ENCODE data around the gene ISG20L2. TPM values are rescaled to one million over a fixed set of nuclear protein-coding genes. Genes with fewer than 3 reads are reported as not detected.

Gene ISG20L2
- total RNA-seq, 1 donor from 2014 or later = 32.6 TPM

DNA sequence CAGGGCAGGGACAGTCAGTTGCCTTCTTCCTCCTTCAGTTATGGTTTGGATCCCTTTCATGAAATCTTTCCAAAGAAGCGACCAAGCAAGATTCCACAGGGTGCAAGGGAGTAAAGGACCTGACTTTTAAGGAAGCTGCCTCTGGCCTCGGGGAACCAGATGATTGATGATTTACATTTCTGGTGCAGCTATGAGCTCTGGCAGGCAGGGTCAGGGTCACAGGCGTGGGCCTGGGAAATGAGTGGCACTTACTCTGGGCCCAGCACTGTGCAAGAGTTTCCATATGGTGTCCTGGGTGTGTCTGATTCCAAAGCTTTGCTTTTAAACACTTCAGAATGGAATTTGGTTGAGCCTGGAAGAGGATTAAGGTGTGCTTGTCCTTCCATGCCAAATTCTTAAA is 15.9 kb downstream of the ISG20L2 start:
- no peak overlapping the region for H3K27ac Mint-ChIP-seq (ENCODE audit: unreplicated experiment)

GRCh38 chr1:156711011-156711817 is 17.4 kb downstream of the ISG20L2 start:
- Mint-ChIP-seq H3K27ac (ENCODE audit: unreplicated experiment) (no peak overlapping the region), H3K9me3 (ENCODE audit: unreplicated experiment) (no peaks in the 10 kb centered on the region), H3K4me3 (ENCODE audit: unreplicated experiment) (no peak overlapping the region), H3K27me3 (ENCODE audit: unreplicated experiment) (peaks cover 7% of the 10 kb centered on the region), H3K4me1 (ENCODE audit: low read depth, unreplicated experiment) (peaks cover 12% of the 10 kb centered on the region), H3K36me3 (ENCODE audit: unreplicated experiment) (no peaks in the 10 kb centered on the region)
- no peak for DNase-seq
- TF ChIP-seq, protein P1, sequence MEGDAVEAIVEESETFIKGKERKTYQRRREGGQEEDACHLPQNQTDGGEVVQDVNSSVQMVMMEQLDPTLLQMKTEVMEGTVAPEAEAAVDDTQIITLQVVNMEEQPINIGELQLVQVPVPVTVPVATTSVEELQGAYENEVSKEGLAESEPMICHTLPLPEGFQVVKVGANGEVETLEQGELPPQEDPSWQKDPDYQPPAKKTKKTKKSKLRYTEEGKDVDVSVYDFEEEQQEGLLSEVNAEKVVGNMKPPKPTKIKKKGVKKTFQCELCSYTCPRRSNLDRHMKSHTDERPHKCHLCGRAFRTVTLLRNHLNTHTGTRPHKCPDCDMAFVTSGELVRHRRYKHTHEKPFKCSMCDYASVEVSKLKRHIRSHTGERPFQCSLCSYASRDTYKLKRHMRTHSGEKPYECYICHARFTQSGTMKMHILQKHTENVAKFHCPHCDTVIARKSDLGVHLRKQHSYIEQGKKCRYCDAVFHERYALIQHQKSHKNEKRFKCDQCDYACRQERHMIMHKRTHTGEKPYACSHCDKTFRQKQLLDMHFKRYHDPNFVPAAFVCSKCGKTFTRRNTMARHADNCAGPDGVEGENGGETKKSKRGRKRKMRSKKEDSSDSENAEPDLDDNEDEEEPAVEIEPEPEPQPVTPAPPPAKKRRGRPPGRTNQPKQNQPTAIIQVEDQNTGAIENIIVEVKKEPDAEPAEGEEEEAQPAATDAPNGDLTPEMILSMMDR (IDR thresholded peaks at IDR 0.05; ENCODE audit: partially characterized antibody, unreplicated experiment) = no peak

More for the DNA sequence above, 15.9 kb downstream of the ISG20L2 start:
- Mint-ChIP-seq H3K9me3 (ENCODE audit: unreplicated experiment) (no peaks in the 10 kb centered on the region), H3K4me3 (ENCODE audit: unreplicated experiment) (no peak overlapping the region), H3K4me1 (ENCODE audit: low read depth, unreplicated experiment) (peaks cover 5% of the 10 kb centered on the region), H3K27me3 (ENCODE audit: unreplicated experiment) (peaks cover 2% of the 10 kb centered on the region), H3K36me3 (ENCODE audit: unreplicated experiment) (peaks cover 5% of the 10 kb centered on the region)
- TF ChIP-seq, protein P1 (IDR thresholded peaks at IDR 0.05; ENCODE audit: partially characterized antibody, unreplicated experiment) = no peak
- no peak for DNase-seq

- Mint-ChIP-seq H3K27ac (ENCODE audit: unreplicated experiment) (no peak overlapping the region), H3K27me3 (ENCODE audit: unreplicated experiment) (peaks cover 8% of the 10 kb centered on the region), H3K36me3 (ENCODE audit: unreplicated experiment) (no peaks in the 10 kb centered on the region), H3K4me1 (ENCODE audit: low read depth, unreplicated experiment) (peaks cover 12% of the 10 kb centered on the region), H3K4me3 (ENCODE audit: unreplicated experiment) (no peak overlapping the region), H3K9me3 (ENCODE audit: unreplicated experiment) (no peaks in the 10 kb centered on the region)
- DNase-seq = no peak
- TF ChIP-seq, protein P1 (IDR thresholded peaks at IDR 0.05; ENCODE audit: partially characterized antibody, unreplicated experiment) = no peak
Measured at GRCh38 chr1:156709757-156710489, 18.6 kb downstream of the ISG20L2 start.

DNA sequence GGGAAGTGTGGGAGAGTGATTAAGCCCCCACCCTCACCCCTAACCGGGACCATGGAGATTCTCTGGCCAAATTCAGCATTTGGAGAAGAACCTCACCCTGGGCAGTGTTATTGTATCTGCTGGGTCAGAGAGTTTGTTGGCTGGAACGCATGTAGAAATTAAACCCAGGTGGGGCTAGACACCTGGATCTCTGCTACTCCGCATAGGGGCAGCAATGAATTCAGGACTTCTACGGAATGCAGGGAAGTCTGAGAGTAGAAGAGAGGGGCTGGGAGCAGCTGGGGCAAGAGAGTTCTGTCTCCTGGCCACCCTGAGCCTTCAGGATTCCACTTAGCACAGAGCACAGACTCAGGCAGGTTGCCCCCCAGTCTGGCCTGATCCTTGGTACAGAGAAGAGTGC is 19.5 kb downstream of the ISG20L2 start:
- TF ChIP-seq, protein P1 (IDR thresholded peaks at IDR 0.05; ENCODE audit: partially characterized antibody, unreplicated experiment) = no peak
- H3K27ac Mint-ChIP-seq (ENCODE audit: unreplicated experiment) = no peak overlapping the region
- no peaks in the 10 kb centered on the region for H3K36me3 Mint-ChIP-seq (ENCODE audit: unreplicated experiment)
- H3K4me3 Mint-ChIP-seq (ENCODE audit: unreplicated experiment) = no peak overlapping the region
- no peak for DNase-seq
- peaks cover 13% of the 10 kb centered on the region for H3K27me3 Mint-ChIP-seq (ENCODE audit: unreplicated experiment)
- H3K4me1 Mint-ChIP-seq (ENCODE audit: low read depth, unreplicated experiment) = peaks cover 18% of the 10 kb centered on the region
- H3K9me3 Mint-ChIP-seq (ENCODE audit: unreplicated experiment) = no peaks in the 10 kb centered on the region

DNA sequence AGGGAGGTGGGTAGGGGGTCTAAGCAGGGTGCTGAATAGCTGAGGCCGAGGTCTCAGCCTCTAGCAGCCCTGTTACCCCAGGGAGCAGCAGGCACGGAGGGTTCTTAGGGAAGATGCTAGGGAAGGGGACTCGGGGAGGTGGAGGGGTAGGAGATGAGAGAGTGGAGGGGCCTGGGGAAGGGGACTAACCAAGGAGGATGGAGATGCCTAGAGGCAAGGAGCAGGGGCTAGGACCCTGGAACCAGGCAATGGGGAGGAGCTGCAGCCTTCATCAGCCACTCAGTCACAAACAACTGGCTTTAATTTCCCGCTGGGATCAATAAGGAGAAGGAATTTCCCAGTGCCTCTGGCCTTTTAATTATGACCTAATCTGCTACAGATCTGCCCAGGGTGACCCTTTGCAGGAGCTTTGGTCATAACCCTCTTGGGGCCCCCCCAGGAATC is 20.3 kb downstream of the ISG20L2 start:
- no peaks in the 10 kb centered on the region for H3K9me3 Mint-ChIP-seq (ENCODE audit: unreplicated experiment)
- no peak overlapping the region for H3K4me3 Mint-ChIP-seq (ENCODE audit: unreplicated experiment)
- TF ChIP-seq, protein P1 (IDR thresholded peaks at IDR 0.05; ENCODE audit: partially characterized antibody, unreplicated experiment) = no peak
- no peak overlapping the region for H3K27ac Mint-ChIP-seq (ENCODE audit: unreplicated experiment)
- H3K27me3 Mint-ChIP-seq (ENCODE audit: unreplicated experiment) = peaks cover 13% of the 10 kb centered on the region
- H3K36me3 Mint-ChIP-seq (ENCODE audit: unreplicated experiment) = no peaks in the 10 kb centered on the region
- no peak for DNase-seq
- H3K4me1 Mint-ChIP-seq (ENCODE audit: low read depth, unreplicated experiment) = peaks cover 20% of the 10 kb centered on the region
